ENCODE data around the gene KIAA0753. TPM values are rescaled to one million over a fixed set of nuclear protein-coding genes. Genes with fewer than 3 reads are reported as not detected.
A peak's percentile ranks its signal among the peaks of the same experiment; 100 is the strongest.

The KIAA0753 gene
- total RNA-seq, result 23.7 TPM
- polyA plus RNA-seq, result 8.5 TPM

DNA sequence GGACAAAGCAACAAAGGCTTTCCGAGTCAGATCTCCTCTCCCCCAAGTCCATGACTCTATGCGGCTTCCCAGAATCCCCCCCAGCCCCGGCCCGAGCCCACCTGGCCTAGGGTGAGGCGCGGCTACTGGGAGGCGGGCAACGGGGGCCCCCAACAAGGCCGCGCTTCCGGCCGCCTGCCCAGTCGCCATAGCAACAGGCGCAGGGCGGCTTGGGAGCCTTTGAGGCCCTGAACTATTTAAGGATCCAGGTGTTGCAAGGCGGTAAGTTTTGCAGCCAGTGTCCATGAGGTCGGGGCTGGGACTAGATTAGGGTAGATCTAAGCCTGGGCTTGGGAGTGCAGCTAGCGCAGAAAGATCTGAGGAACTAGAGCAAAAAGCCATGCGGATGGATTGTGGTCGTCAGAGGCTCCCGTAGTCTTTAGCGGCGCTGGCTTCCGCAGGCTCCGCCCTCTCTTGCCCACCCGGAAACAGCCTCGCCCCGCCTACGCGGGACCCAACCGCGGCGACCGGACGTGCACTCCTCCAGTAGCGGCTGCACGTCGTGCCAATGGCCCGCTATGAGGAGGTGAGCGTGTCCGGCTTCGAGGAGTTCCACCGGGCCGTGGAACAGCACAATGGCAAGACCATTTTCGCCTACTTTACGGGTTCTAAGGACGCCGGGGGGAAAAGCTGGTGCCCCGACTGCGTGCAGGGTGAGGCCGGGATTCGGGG, at the start of gene KIAA0753, which contains the start of gene TXNDC17:
Gene KIAA0753 (minus strand): TSS at position 176 of the 711 bp plus-strand sequence. CDS start 5,608 bp downstream, outside the sequence.
Gene TXNDC17 (plus strand): TSS at position 525 of the 711 bp plus-strand sequence. CDS start 23 bp downstream, at position 548.
- under 1% methylated on average over 52 of the region's 52 CpGs for WGBS
- H3K36me3 ChIP-seq (ENCODE audit: insufficient read depth), result no peaks in the 10 kb centered on the region
- peak; percentile 80 for DNase-seq (ENCODE audit: extremely low spot score)
- peak within 1 kb of the TSS; percentile 93 for H3K4me3 ChIP-seq (ENCODE audit: low read depth, low read length)
- peak within 1 kb of the TSS; percentile 69 for H3K27ac ChIP-seq (ENCODE audit: low read depth)
- no peaks in the 10 kb centered on the region for H3K4me1 ChIP-seq (ENCODE audit: insufficient read depth)

DNA sequence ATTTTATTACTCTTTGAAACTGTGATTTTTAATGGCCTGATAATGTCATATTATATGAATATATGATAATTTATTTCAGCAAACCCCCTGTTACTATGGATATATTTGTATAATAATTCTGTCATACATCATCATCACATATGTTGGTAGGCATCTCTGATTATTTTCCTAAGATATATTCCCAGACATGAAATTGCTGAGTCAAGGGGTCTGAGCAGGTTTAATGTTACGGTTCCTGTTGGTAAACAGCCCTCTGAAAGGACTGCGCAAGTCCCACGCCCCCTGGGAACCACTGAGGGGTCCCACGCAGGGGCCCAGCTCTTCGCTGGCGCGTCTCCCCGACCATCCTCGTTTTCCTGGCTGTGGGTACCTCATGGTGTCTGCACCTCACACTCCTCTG, 48.4 kb upstream of the KIAA0753 start:
- Histone ChIP-seq H3K36me3 (ENCODE audit: insufficient read depth) (no peaks in the 10 kb centered on the region), H3K27ac (ENCODE audit: low read depth) (no peak overlapping the region), H3K4me1 (ENCODE audit: insufficient read depth) (no peaks in the 10 kb centered on the region), H3K4me3 (ENCODE audit: low read depth, low read length) (no peak overlapping the region)
- no peak for DNase-seq (ENCODE audit: extremely low spot score)
- 77% methylated on average over 9 of the region's 9 CpGs for WGBS

DNA sequence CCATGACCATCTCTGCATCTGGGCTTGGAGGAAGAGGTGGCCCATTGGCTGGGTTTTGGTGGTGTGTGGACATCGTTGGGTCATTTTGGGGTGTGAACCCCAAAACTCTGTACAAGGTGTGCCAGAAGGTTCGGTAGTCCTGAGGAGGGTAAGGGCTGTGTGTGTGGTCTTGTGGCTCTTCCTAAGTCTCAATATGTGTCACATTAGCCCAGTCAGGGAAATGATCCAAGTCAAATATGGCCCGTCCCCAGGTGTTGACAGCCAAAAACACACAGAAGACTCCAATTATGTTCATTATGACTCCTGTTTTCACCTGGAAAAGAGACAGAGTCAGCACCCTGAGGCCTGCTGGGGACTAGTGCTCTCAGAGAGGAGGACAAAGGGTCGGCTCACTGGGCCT, 45.5 kb upstream of the KIAA0753 start:
- 87% methylated on average over 4 of the region's 4 CpGs for WGBS
- no peaks in the 10 kb centered on the region for H3K4me1 ChIP-seq (ENCODE audit: insufficient read depth)
- no peak overlapping the region for H3K27ac ChIP-seq (ENCODE audit: low read depth)

DNA sequence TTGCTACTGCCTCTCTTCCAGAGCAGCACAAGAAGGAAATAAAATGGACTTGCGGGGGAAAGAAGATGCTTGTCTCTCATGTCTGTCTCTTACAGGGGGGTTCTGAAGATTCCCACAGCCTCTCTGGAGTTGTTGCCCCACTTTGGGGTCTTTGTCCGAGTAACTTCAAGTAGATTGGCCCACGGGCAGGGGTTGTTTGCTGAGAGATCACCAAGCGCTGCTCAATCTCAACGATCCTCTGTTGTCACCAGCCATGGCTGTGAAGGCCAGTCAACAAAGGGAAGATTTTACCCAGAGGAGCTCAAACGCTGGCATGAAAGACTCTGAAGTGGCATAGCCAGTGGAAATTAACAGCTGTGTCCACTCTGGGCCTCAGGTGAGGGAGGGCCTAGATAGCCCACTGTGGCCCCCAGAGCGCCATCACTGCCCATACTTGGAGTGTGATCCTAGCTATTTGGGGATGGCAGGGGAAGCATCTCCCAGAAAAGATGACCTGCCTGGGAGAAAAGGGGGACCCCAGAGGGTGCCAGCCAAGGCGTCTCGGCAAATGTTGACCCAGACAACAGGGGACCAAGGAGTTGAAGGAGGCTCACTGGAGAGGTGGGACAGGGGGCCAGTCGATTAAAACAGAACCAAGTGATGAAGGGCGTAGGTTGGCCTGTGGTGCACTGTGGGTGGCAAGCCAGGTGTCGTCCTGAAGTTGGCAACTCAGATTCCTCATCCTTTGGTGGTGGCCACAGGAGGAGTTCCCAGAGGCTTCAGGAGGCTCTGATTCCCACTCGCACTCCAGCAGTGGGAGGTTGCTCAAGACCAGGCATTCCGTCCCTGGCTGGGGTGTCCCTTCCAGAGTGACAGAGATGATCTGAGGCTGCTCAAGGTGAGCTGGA, 44.6 kb upstream of the KIAA0753 start:
- Histone ChIP-seq H3K4me1 (ENCODE audit: insufficient read depth) (no peaks in the 10 kb centered on the region), H3K36me3 (ENCODE audit: insufficient read depth) (no peaks in the 10 kb centered on the region), H3K27ac (ENCODE audit: low read depth) (no peak overlapping the region), H3K4me3 (ENCODE audit: low read depth, low read length) (no peak overlapping the region)
- DNase-seq (ENCODE audit: extremely low spot score), result no peak
- 82% methylated on average over 14 of the region's 14 CpGs for WGBS

More for the DNA sequence above, 45.5 kb upstream of the KIAA0753 start:
- DNase-seq (ENCODE audit: extremely low spot score), result no peak
- Histone ChIP-seq H3K4me3 (ENCODE audit: low read depth, low read length) (no peak overlapping the region), H3K36me3 (ENCODE audit: insufficient read depth) (no peaks in the 10 kb centered on the region)

DNA sequence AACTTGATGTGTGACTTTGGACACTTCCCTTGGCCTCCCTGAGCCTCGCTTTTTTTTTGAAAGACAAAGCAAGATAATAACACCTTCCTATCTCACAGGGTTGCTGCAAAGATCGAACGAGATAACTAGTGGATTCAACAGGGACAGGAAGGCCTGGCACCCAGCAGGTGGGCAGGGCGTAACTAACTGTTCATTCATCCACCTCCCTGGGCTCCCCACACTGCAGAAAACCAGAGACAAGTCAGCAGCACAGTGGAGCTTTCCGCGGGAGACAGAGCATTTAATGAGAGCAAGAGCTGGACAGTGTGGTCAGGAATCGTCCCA, 43.9 kb upstream of the KIAA0753 start:
- Histone ChIP-seq H3K4me3 (ENCODE audit: low read depth, low read length) (no peak overlapping the region), H3K36me3 (ENCODE audit: insufficient read depth) (no peaks in the 10 kb centered on the region), H3K4me1 (ENCODE audit: insufficient read depth) (no peaks in the 10 kb centered on the region), H3K27ac (ENCODE audit: low read depth) (no peak overlapping the region)
- WGBS, result 68% methylated on average over 7 of the region's 7 CpGs
- no peak for DNase-seq (ENCODE audit: extremely low spot score)

DNA sequence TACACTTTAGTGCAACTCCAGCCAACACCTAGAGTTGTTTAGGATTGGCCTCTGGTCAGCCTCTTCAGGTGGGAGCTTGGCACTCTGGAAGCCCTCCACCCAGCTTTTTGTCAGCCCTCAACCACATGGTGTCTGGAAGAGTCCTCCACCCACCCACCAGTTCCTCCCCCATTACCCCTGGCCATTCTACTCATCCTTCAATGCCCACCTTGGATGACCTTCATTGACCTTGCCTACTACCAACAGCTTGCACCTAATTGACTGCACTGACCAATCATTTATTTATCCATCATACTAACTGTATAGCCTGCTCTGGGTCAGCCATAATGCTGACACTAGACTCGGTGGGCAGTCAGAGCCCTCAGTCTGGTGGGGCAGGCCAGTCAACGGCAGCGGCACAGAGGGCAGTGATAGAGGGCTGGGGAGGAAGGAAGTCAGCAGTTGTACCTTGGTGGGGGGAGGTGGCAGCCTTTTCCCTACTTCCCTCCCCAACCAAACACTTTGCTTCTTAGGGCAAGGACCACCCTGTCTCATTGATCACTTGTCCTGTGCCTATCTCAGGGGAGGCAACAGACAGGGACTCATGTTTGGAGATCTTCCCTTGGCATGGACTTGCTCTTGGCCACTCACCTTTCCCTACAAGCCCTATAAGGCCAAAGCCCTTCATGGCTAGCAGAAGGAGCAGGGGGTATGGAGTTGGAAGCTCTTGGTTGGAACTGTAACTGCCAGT, 43.4 kb upstream of the KIAA0753 start:
- 87% methylated on average over 3 of the region's 3 CpGs for whole genome bisulfite sequencing

DNA sequence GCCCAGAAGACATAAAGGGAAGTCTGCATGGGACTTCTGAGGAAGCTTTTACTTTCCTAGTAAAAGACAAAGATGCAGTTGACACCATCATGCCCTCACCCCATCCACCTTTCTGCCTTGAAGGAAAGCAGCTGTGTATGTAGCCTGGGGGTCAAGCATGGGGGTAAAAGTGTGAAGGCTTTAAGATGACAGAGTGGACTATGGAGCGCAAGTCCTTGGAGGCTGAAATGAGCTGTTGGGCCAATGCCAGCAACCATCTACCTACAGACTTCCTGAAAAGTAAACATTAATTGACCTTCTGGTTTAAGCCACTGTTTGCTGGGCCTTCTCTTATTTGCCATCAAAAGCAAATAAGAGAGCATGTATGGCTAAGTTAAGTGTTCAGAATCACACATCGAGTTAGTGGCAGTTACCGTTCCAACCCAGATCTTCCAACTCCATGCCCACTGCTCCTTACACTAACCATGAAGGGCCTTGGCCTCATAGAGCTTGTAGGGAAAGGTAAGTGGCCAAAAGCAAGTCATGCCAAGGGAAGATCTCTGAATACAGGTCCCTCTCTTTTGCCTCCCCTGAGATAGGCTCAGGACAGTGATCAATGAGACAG, 42.7 kb upstream of the KIAA0753 start:
- no peaks in the 10 kb centered on the region for H3K4me1 ChIP-seq (ENCODE audit: insufficient read depth)
- 93% methylated on average over 3 of the region's 3 CpGs for WGBS
- no peak overlapping the region for H3K4me3 ChIP-seq (ENCODE audit: low read depth, low read length)
- no peak for DNase-seq (ENCODE audit: extremely low spot score)
- no peaks in the 10 kb centered on the region for H3K36me3 ChIP-seq (ENCODE audit: insufficient read depth)
- H3K27ac ChIP-seq (ENCODE audit: low read depth), result no peak overlapping the region

More for the DNA sequence above, 43.4 kb upstream of the KIAA0753 start:
- H3K27ac ChIP-seq (ENCODE audit: low read depth), result no peak overlapping the region
- H3K36me3 ChIP-seq (ENCODE audit: insufficient read depth), result no peaks in the 10 kb centered on the region
- no peak for DNase-seq (ENCODE audit: extremely low spot score)
- H3K4me1 ChIP-seq (ENCODE audit: insufficient read depth), result no peaks in the 10 kb centered on the region
- H3K4me3 ChIP-seq (ENCODE audit: low read depth, low read length), result no peak overlapping the region

DNA sequence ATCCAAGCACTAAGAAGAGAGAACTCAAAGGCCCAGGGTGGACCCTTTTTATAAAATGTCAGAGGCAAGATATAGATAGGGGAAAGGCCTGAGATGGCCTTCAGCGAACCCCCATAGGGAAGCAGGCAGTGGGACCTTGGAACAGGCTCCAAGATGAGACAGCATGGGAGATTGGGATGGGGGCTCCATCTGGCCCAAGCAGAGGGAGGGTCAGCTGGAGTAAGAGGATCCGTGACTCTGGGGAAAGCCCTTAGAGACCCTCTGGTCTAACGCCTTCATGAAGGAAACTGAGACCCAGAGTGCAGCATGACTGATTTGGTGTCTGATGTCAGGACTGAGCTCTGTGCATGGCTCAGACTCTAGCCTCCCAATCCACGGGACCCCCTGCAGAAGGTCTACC, 41.8 kb upstream of the KIAA0753 start:
- H3K27ac ChIP-seq (ENCODE audit: low read depth), result no peak overlapping the region
- no peak overlapping the region for H3K4me3 ChIP-seq (ENCODE audit: low read depth, low read length)
- 88% methylated on average over 4 of the region's 4 CpGs for WGBS
- H3K4me1 ChIP-seq (ENCODE audit: insufficient read depth), result no peaks in the 10 kb centered on the region
- no peak for DNase-seq (ENCODE audit: extremely low spot score)
- no peaks in the 10 kb centered on the region for H3K36me3 ChIP-seq (ENCODE audit: insufficient read depth)

DNA sequence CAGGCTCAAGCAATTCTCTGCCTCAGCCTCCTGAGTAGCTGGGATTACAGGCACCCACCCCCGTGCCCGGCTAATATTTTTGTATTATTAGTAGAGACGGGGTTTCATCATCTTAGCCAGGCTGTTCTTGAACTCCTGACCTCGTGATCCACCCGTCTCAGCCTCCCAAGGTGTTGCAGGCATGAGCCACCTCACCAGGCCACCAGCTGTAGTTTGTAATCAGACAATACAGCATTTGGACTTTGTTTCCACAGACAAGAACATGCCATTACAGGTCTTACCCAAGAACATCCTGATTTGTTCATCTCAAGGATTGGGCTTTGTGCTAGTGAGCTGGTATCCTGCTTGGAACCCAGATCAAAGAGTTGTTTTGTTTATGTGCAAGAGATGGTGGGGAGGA, 41.2 kb upstream of the KIAA0753 start:
- WGBS, result 64% methylated on average over 5 of the region's 5 CpGs
- Histone ChIP-seq H3K27ac (ENCODE audit: low read depth) (no peak overlapping the region), H3K4me1 (ENCODE audit: insufficient read depth) (no peaks in the 10 kb centered on the region), H3K4me3 (ENCODE audit: low read depth, low read length) (no peak overlapping the region), H3K36me3 (ENCODE audit: insufficient read depth) (no peaks in the 10 kb centered on the region)
- DNase-seq (ENCODE audit: extremely low spot score), result no peak

DNA sequence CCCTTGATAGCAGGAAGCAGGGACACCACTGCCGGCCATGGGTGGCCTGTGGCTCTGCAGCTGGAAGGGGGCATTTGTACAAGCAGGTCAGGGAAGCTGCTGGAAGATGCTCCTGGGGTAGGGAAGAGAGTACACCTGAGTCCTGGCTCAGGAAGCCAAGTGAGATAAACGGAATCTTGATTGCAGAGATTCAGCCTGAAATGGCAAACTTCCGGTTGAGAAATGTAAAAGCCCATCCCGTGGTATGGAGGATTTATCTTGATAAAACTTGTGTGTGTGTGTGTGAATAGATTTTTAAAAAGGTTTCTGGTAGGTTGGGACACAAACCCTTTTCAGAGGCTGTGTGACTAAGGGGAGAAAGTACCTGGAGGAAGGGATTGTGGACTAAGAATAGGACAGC, 40.7 kb upstream of the KIAA0753 start:
- H3K4me3 ChIP-seq (ENCODE audit: low read depth, low read length), result no peak overlapping the region
- no peak for DNase-seq (ENCODE audit: extremely low spot score)
- WGBS, result 60% methylated on average over 4 of the region's 4 CpGs
- no peaks in the 10 kb centered on the region for H3K36me3 ChIP-seq (ENCODE audit: insufficient read depth)
- no peaks in the 10 kb centered on the region for H3K4me1 ChIP-seq (ENCODE audit: insufficient read depth)
- H3K27ac ChIP-seq (ENCODE audit: low read depth), result no peak overlapping the region

DNA sequence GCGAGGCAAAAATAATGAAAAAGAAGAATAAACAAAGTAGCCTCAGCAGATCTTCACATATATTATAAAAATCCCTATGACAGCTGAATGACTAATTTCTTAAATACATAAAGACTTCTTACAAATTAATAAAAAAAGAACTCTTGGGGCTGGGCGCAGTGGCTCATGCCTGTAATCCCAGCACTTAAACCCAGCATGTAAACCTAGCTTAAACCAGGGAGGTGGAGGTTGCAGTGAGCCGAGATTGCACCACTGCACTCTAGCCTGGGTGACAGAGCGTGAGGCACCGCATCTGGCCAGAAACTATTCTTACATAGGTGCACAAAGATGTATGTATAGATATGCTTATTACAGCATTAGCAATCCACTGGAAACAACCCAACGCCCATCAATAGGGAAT, 38.7 kb upstream of the KIAA0753 start:
- Histone ChIP-seq H3K4me1 (ENCODE audit: insufficient read depth) (no peaks in the 10 kb centered on the region), H3K27ac (ENCODE audit: low read depth) (no peak overlapping the region), H3K36me3 (ENCODE audit: insufficient read depth) (no peaks in the 10 kb centered on the region), H3K4me3 (ENCODE audit: low read depth, low read length) (no peak overlapping the region)
- WGBS, result 72% methylated on average over 6 of the region's 6 CpGs
- no peak for DNase-seq (ENCODE audit: extremely low spot score)

DNA sequence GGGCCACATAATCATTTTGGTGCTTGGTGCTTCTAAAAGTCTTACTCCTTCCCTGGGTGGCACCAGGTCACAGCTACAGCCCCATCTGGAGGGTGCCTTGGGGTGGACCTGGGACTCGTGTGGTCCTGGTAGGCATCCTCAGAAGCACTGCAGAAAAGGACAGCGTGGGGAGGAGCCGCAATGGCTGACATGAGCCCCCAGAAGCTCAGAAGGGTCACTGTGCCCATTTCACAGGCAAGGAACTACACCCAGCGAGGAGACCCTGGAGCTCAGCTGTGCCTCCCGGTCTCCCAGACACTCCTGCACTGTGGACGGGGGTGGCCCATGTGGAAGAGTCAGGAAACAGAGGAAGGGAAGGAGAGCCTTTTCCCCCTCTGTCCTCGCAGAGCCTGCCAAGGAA, 37.4 kb upstream of the KIAA0753 start:
- no peak for DNase-seq (ENCODE audit: extremely low spot score)
- 71% methylated on average over 7 of the region's 7 CpGs for WGBS
- H3K4me3 ChIP-seq (ENCODE audit: low read depth, low read length), result no peak overlapping the region

DNA sequence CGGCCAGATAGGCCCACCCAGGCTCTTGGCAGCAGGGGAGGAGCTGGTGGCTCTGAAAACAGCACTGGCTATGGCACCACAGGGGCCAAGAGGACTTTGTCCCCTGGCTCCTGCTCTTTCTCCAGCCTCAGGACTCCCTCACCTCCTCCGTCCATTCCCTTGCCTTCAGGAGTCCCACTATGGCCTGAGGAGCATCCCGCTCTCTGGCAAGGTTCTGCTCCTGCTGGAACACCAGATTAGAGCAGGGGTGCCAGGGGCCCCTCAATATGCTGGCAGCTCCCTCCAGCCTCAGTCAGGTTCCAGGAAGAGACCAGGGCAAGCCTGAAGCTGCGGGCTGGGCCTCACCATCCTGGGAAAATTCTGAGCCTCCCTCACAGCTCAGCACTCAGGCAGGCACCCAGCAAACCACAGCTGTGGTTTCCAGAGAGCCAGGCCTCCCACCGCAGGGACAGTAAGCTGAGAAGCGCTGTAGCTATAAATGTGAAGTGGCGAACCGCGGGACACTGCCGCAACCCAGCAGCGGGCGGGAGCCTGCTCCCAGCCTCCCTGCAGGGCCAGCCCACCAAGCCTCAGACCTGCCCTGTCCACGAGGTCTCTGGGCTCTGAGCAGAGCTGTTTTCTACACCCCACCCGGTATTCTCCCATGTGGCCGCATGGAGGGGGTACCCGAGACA, 36.8 kb upstream of the KIAA0753 start:
- no peak overlapping the region for H3K27ac ChIP-seq (ENCODE audit: low read depth)
- no peak for DNase-seq (ENCODE audit: extremely low spot score)
- 36% methylated on average over 16 of the region's 16 CpGs for WGBS
- H3K4me3 ChIP-seq (ENCODE audit: low read depth, low read length), result no peak overlapping the region
- no peaks in the 10 kb centered on the region for H3K4me1 ChIP-seq (ENCODE audit: insufficient read depth)
- no peaks in the 10 kb centered on the region for H3K36me3 ChIP-seq (ENCODE audit: insufficient read depth)

More for the DNA sequence above, 37.4 kb upstream of the KIAA0753 start:
- H3K4me1 ChIP-seq (ENCODE audit: insufficient read depth), result no peaks in the 10 kb centered on the region
- H3K27ac ChIP-seq (ENCODE audit: low read depth), result no peak overlapping the region
- H3K36me3 ChIP-seq (ENCODE audit: insufficient read depth), result no peaks in the 10 kb centered on the region
